PC-9 (cell line): Measurements from ENCODE around the gene CENPP.

Source experiments
- CTCF ChIP-seq: fragments of 200-600 bp; sonication (generic); conservative IDR thresholded peaks from 2 replicates; pipeline ENCODE4 v1.6.1; 2017; ENCODE audit warnings: mixed run types, antibody characterized with exemption, mild to moderate bottlenecking, moderate library complexity
- EZH2 ChIP-seq: fragments of 200-600 bp; sonication (generic); IDR thresholded peaks from 2 replicates; pipeline ENCODE4 v1.8.0; 2017; ENCODE audit warnings: antibody characterized with exemption, low read depth

DNA sequence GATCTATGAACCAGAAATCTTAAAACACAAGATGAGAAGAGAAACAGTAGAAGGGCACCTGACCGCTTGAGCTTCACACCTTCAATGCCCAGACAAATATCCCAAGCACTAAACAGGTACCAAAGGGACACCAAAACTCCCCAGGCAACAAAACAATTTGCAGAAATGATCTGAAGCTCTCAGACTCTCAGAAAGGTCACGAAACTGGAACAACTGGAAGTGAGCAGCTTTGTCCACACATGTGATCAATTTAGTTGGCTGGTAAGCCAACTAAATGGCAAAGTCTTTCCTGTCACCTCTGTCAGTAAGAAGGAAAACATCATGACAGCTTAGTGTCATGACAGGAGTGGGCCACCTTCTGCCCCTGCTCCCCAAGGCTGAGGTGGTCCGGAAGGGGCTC is 340.1 kb downstream of the CENPP start:
- TF ChIP-seq CTCF, result no peak
- TF ChIP-seq EZH2, result no peak
